ENCODE measurements around the gene ACLY.
A peak's percentile ranks its signal among the peaks of the same experiment; 100 is the strongest.

Gene ACLY

DNA sequence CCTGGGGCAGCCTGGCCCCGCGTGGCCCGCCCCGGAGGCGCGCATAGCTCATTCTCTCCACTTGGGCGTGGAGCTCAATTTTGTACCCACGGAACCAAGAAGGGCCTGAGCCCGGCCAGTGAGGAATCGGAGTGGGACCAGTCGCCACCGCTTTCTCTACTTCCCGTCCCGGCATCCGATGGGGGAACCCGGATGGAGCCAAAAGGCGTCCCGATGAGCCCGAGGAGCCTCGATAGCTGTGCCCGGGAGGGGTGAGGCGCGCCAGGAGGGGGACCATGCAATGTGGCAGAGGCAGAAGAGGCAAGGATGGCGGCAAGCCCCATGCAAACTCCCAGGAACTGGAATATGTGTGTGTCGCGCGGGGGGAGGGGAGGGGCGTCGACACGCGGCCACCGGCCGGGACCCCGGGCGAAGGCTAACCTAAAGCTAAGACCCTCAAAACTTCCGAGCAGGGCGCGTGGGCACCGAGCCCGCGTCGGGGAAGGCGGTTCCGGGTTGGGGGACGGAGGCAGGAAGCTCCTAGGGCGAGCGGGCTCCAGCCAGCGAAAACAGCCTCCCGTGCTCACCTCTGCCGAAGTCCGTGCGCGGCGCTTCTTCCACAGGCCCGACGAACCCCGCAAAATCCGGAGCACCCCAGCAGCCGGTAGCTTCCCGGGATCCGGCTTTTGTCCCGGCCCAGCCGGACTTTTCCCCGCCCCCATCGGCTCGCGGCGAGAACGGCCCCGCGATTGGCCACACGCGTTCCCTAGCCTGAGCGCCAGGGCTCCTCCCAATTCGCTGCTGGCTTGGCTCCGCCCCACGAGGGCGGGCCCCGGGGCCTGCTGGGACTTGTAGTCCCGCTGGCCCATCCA, at the start of gene ACLY:
TSS of gene ACLY (minus strand) at position 638 of the 851 bp plus-strand sequence. CDS start 5,078 bp downstream, outside the sequence.
- Mint-ChIP-seq H3K4me1 (peaks cover 50% of the 10 kb centered on the region), H3K27me3 (no peaks in the 10 kb centered on the region), H3K36me3 (peaks cover 15% of the 10 kb centered on the region), H3K27ac (peak within 1 kb of the TSS; percentile 90), H3K9me3 (no peaks in the 10 kb centered on the region), H3K4me3 (peak within 1 kb of the TSS; percentile 95)
- CTCF ChIA-PET: interaction anchor here (0.8 to 2.1 kb wide), 4 partner anchors 12 to 107 kb away, joined by 3 to 6 read pairs (median 4); partner anchors contain the start of genes ODAD4 and P3H4
- DNase-seq: peak; percentile 97

DNA sequence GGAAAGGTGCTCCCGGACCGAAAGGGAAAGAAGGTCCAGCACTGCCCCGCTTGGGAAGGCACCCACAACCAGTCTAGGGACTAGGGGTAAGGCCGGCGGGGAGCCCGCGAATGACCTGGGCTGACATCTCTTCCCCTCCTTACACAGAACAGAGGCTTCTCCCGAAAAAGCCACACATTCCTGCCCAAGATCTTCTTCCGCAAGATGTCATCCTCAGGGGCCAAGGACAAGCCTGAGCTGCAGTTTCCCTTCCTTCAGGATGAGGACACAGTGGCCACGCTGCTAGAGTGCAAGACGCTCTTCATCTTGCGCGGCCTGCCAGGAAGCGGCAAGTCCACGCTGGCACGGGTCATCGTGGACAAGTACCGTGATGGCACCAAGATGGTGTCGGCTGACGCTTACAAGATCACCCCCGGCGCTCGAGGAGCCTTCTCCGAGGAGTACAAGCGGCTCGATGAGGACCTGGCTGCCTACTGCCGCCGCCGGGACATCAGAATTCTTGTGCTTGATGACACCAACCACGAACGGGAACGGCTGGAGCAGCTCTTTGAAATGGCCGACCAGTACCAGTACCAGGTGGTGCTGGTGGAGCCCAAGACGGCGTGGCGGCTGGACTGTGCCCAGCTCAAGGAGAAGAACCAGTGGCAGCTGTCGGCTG, 49.3 kb upstream of the ACLY start:
- H3K9me3 Mint-ChIP-seq: no peaks in the 10 kb centered on the region
- peak overlapping the region; percentile 86 for H3K27ac Mint-ChIP-seq
- peaks cover 21% of the 10 kb centered on the region for H3K36me3 Mint-ChIP-seq
- peaks cover 48% of the 10 kb centered on the region for H3K4me1 Mint-ChIP-seq
- peaks cover 16% of the 10 kb centered on the region for H3K27me3 Mint-ChIP-seq
- CTCF ChIA-PET: interaction anchor here (1.5 to 2.0 kb wide), 2 partner anchors 52 to 216 kb away, joined by 4 to 5 read pairs; partner anchors contain the start of gene NKIRAS2
- H3K4me3 Mint-ChIP-seq: peak overlapping the region; percentile 82
- no peak for DNase-seq

DNA sequence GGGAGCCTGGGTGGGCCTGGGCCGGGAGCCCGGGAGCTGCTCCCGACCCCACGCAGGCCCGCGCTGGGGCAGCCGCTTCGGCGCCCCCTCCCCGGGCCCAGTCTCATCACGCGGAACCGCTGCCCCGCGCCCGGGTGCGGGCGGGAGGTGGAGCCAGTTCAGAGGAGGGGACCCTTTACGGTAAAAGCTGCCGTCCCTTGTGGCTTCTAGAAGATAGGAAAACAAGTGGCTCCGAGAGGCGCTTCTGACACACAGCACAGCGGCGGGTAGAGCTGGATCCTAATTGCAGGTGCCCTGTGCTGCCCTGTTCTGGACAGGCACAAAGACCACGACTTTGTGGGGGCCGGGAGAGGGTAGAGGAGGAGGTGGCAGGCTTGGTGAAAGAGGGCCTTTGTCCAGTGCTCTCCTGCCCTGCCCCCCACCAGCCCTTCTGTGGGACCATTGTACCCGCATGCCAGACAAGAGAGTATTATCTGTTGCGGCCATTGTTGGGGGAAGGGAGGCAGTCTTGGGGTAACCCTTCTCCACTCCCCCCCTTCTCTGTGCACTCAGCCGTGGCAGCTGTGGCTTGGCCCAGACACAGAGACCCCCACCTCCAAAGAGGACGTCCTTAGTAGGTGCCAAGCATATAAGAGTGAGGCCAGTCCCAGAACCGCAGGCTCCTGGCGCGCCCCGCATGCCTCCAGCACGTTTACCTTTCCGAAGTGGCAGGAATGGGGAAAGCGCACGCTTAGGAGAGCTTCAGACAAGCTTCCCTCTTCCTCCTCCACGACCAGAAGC, 48.6 kb upstream of the ACLY start:
- Mint-ChIP-seq H3K36me3 (peaks cover 16% of the 10 kb centered on the region), H3K4me1 (peaks cover 48% of the 10 kb centered on the region), H3K27ac (peak overlapping the region; percentile 86), H3K4me3 (peak overlapping the region; percentile 82), H3K9me3 (no peaks in the 10 kb centered on the region), H3K27me3 (peaks cover 22% of the 10 kb centered on the region)
- DNase-seq: peak; percentile 65
- CTCF ChIA-PET: interaction anchor here (1.2 to 2.0 kb wide), 4 partner anchors 10 to 217 kb away, joined by 3 to 5 read pairs (median 4); partner anchors contain the start of genes NKIRAS2 and ODAD4

GRCh38 chr17:41966463-41967140, 47.9 kb upstream of the ACLY start, which contains the start of gene CNP:
Gene CNP, plus strand, starts transcription at chr17:41966795. Its CDS starts 90 bp downstream, at chr17:41966885.
- Mint-ChIP-seq H3K36me3 (peaks cover 13% of the 10 kb centered on the region), H3K4me1 (peaks cover 46% of the 10 kb centered on the region), H3K27ac (peak within 1 kb of the TSS; percentile 89), H3K9me3 (no peaks in the 10 kb centered on the region), H3K4me3 (peak within 1 kb of the TSS; percentile 82), H3K27me3 (peaks cover 29% of the 10 kb centered on the region)
- CTCF ChIA-PET: interaction anchor here (0.9 to 2.6 kb wide), 7 partner anchors 11 to 215 kb away, joined by 3 to 12 read pairs (median 4); partner anchors contain the start of genes NKIRAS2 and ODAD4
- DNase-seq: peak; percentile 93

DNA sequence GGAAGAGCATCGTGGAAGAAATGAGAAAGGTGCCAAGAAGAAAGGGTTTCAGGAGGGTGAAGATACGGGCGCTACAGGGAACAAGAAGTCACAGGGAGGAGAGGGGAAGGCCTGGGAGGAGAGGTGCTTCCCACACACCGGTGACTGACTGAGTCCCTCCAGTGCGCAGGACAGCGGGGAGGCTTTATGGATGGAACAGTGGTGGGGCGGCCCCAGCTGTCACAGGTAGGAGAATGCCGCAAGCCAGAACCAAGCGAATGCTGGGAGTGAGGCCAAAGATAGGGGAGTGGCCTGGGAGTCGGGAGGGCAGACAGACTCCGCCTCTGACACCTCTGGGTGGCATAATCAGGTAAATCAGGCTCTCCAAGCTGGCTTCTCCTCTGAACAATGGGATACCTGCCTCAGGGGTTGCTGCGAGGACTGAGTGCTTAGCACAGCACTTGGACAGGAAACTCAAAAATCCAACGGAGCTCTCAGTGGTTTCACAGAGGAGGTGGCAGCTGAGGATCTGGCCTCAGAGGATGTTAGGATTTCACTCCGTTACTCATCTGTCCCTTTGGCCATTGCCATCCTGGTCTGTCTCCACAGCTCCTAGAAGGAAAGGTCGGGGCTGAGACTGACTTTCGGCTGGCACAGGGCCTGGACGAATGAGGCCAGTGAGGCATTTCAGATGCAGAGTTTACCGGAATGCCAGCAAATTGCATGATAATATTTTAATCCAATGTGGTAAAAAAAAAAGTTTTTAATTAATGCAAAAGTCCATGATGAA, 47.1 kb upstream of the ACLY start:
- DNase-seq: peak; percentile 77
- H3K36me3 Mint-ChIP-seq: peaks cover 10% of the 10 kb centered on the region
- H3K4me1 Mint-ChIP-seq: peaks cover 43% of the 10 kb centered on the region
- peaks cover 33% of the 10 kb centered on the region for H3K27me3 Mint-ChIP-seq
- H3K4me3 Mint-ChIP-seq: peak overlapping the region; percentile 82
- CTCF ChIA-PET: interaction anchor here (0.9 to 2.6 kb wide), 7 partner anchors 35 to 216 kb away, joined by 3 to 12 read pairs (median 4); partner anchors contain the start of genes ACLY, NKIRAS2 and ODAD4
- peak overlapping the region; percentile 89 for H3K27ac Mint-ChIP-seq
- H3K9me3 Mint-ChIP-seq: no peaks in the 10 kb centered on the region

DNA sequence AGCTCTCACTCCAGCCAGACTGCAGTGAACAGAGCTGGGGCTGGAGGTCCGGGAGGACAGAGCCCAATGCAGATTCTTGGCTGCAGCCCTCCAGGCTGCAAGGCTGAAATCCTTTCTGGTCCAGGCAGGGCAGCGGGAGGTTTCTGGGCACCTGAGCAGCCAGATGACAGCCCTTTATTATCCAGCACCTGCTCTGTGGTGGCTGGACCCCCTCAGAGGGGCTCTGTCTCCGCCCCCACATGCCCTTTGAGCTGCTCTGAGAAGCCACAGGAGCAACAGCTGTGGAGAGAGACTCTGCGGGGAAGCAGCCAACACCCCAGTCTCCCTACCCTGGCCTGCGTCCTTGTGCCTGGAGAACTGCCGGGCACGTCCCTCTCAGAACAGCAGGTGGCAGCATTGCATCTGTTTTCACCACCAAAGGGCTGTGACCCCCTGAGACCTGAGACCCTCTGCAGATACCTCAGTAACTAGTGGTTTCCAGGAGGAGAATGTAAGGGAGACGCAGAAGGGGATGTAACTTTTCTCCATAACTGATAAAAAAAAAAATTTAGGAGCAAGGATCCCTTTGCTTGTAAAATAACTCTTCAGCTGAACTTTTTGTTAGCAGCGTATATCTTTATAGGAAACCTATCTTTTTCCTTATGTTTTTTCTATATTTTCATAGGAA, 44.1 kb upstream of the ACLY start:
- CTCF ChIA-PET: interaction anchor here (0.6 to 3.6 kb wide), 27 partner anchors 9 to 219 kb away, joined by 3 to 34 read pairs (median 4); partner anchors contain the start of genes DHX58, DNAJC7, KCNH4 and ODAD4
- Mint-ChIP-seq H3K9me3 (no peaks in the 10 kb centered on the region), H3K27ac (no peak overlapping the region), H3K27me3 (peaks cover 35% of the 10 kb centered on the region), H3K36me3 (peaks cover 3% of the 10 kb centered on the region), H3K4me3 (no peak overlapping the region), H3K4me1 (peaks cover 22% of the 10 kb centered on the region)
- peak; percentile 84 for DNase-seq

DNA sequence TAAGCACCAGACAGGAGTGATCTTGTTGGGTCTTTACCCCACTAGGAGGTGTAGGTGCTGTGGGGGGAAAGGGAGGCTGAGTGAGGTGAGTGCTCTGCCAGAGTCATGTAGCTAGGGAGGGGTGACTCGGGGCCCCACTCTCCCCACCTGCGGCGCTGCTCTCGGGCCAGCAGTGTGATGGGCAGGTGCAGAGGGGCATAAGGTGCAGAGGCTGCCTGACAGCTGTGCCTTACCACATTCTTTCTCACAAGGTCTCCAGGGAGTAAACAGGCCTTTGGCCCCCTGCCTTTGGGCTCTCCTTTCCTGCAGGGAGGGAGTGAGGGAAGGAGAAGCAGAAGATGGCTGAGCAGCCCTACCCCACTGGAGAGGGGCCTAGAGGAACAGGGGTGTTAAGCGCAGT, 43.4 kb upstream of the ACLY start:
- H3K4me3 Mint-ChIP-seq: no peak overlapping the region
- H3K36me3 Mint-ChIP-seq: no peaks in the 10 kb centered on the region
- no peak overlapping the region for H3K27ac Mint-ChIP-seq
- H3K9me3 Mint-ChIP-seq: no peaks in the 10 kb centered on the region
- H3K27me3 Mint-ChIP-seq: peaks cover 41% of the 10 kb centered on the region
- peaks cover 14% of the 10 kb centered on the region for H3K4me1 Mint-ChIP-seq
- DNase-seq: no peak
- CTCF ChIA-PET: interaction anchor here (0.6 to 3.6 kb wide), 18 partner anchors 8 to 219 kb away, joined by 3 to 34 read pairs (median 4); partner anchors contain the start of genes KCNH4 and ODAD4

- peaks cover 35% of the 10 kb centered on the region for H3K27me3 Mint-ChIP-seq
- no peaks in the 10 kb centered on the region for H3K36me3 Mint-ChIP-seq
- no peaks in the 10 kb centered on the region for H3K4me1 Mint-ChIP-seq
- CTCF ChIA-PET: interaction anchor here (0.8 to 1.6 kb wide), 6 partner anchors 31 to 160 kb away, joined by 3 to 5 read pairs (median 3); no protein-coding TSS in a partner anchor
- DNase-seq: peak; percentile 35
- H3K27ac Mint-ChIP-seq: no peak overlapping the region
- H3K4me3 Mint-ChIP-seq: no peak overlapping the region
- H3K9me3 Mint-ChIP-seq: no peaks in the 10 kb centered on the region
These were observed 40.8 kb upstream of the ACLY start for GRCh38 chr17:41959336-41960095.

- no peaks in the 10 kb centered on the region for H3K36me3 Mint-ChIP-seq
- no peak for DNase-seq
- H3K27ac Mint-ChIP-seq: no peak overlapping the region
- no peaks in the 10 kb centered on the region for H3K4me1 Mint-ChIP-seq
- peaks cover 31% of the 10 kb centered on the region for H3K27me3 Mint-ChIP-seq
- H3K4me3 Mint-ChIP-seq: no peak overlapping the region
- no peaks in the 10 kb centered on the region for H3K9me3 Mint-ChIP-seq
- CTCF ChIA-PET: interaction anchor here (1.2 to 1.5 kb wide), 2 partner anchors 30 to 41 kb away, joined by 3 to 5 read pairs; no protein-coding TSS in a partner anchor
These were observed 40.2 kb upstream of the ACLY start for GRCh38 chr17:41959030-41959335.

- H3K4me1 Mint-ChIP-seq: no peaks in the 10 kb centered on the region
These were observed 39.2 kb upstream of the ACLY start for GRCh38 chr17:41957869-41958439.

More at GRCh38 chr17:41957869-41958439, 39.2 kb upstream of the ACLY start:
- Mint-ChIP-seq H3K27ac (peak overlapping the region; percentile 69), H3K27me3 (peaks cover 24% of the 10 kb centered on the region), H3K36me3 (no peaks in the 10 kb centered on the region), H3K9me3 (no peaks in the 10 kb centered on the region), H3K4me3 (no peak overlapping the region)
- no peak for DNase-seq
- CTCF ChIA-PET: interaction anchor here (0.7 to 0.8 kb wide), 2 partner anchors 30 to 448 kb away, joined by 3 to 4 read pairs; no protein-coding TSS in a partner anchor

All from activated naive CD4-positive, alpha-beta T cell treated with anti-CD3 and anti-CD28 coated beads, Interleukin-2, amount 10 ng/mL, durations not matched to agents 7 days and 5 days (primary cell).